HFF-Myc (cell line): Measurements from ENCODE around the gene PDE4D.

Source experiments
- DNase-seq: peaks from one replicate; pipeline ENCODE4 v3.0.0-alpha.2; 2011; ENCODE audit warnings: low read depth; ENCODE audit errors: extremely low read depth
- H3K4me3 ChIP-seq: replicated peaks from 2 replicates; pipeline ENCODE4 v1.5.1; 2011; ENCODE audit warnings: low read depth, mild to moderate bottlenecking, control low read depth, low read length
- CTCF ChIP-seq: IDR thresholded peaks from 2 replicates; pipeline ENCODE4 v1.5.1; 2012; ENCODE audit warnings: mild to moderate bottlenecking, low read depth, low read length, control low read depth; ENCODE audit errors: missing control alignments

Gene PDE4D

GRCh38 chr5:59866661-59867060 lies 26.9 kb downstream of the PDE4D start:
- H3K4me3 ChIP-seq: no peak overlapping the region
- no peak for TF ChIP-seq CTCF
- no peak for DNase-seq

GRCh38 chr5:59864718-59865117 lies 28.8 kb downstream of the PDE4D start:
- DNase-seq: no peak
- TF ChIP-seq CTCF: no peak
- no peak overlapping the region for H3K4me3 ChIP-seq

- no peak for DNase-seq
- no peak for TF ChIP-seq CTCF
Observed at GRCh38 chr5:59863777-59864176, 29.7 kb downstream of the PDE4D start.

GRCh38 chr5:59856358-59856757 lies 37.2 kb downstream of the PDE4D start:
- no peak overlapping the region for H3K4me3 ChIP-seq
- DNase-seq: no peak
- TF ChIP-seq CTCF: no peak

More at GRCh38 chr5:59863777-59864176, 29.7 kb downstream of the PDE4D start:
- no peak overlapping the region for H3K4me3 ChIP-seq

GRCh38 chr5:59850766-59851165 lies 42.8 kb downstream of the PDE4D start:
- no peak for DNase-seq
- H3K4me3 ChIP-seq: no peak overlapping the region
- no peak for TF ChIP-seq CTCF

- no peak for TF ChIP-seq CTCF
- no peak for DNase-seq
- no peak overlapping the region for H3K4me3 ChIP-seq
Observed at GRCh38 chr5:59847586-59847985, 45.9 kb downstream of the PDE4D start.

GRCh38 chr5:59845730-59846129 lies 47.8 kb downstream of the PDE4D start:
- DNase-seq: no peak
- TF ChIP-seq CTCF: no peak
- H3K4me3 ChIP-seq: no peak overlapping the region
